HG03571 (cell line): ENCODE measurements around the gene MFSD6.
"Not testable (repeated sequence)": the region's sequence is repeated elsewhere in the genome, so short reads cannot be mapped to it uniquely, and the experiment has no call there.

Experiments used
- ATAC-seq: cut with Tn5 transposase; IDR thresholded peaks from one replicate; pipeline ENCODE4 v1.9.1; 2021; ENCODE audit not compliant: unreplicated experiment

The MFSD6 gene

GRCh38 chr2:190497428-190497827 lies 89.3 kb downstream of the MFSD6 start:
- ATAC-seq, result no peak

GRCh38 chr2:190499273-190499672 lies 91.1 kb downstream of the MFSD6 start:
- no peak for ATAC-seq

GRCh38 chr2:190500054-190500502 lies 91.9 kb downstream of the MFSD6 start:
- ATAC-seq, result no peak

- ATAC-seq, result no peak
These were observed 93.1 kb downstream of the MFSD6 start for GRCh38 chr2:190501231-190501630.

GRCh38 chr2:190501702-190502407 lies 93.7 kb downstream of the MFSD6 start:
- no peak for ATAC-seq

GRCh38 chr2:190503088-190503487 lies 94.9 kb downstream of the MFSD6 start:
- ATAC-seq, result no peak

- no peak for ATAC-seq
These were observed 96.8 kb downstream of the MFSD6 start for GRCh38 chr2:190504912-190505311.

GRCh38 chr2:190505696-190506095 lies 97.5 kb downstream of the MFSD6 start:
- no peak for ATAC-seq

- no peak for ATAC-seq
These were observed 98.5 kb downstream of the MFSD6 start for GRCh38 chr2:190506666-190507065.

GRCh38 chr2:190507135-190507534 lies 99.0 kb downstream of the MFSD6 start:
- ATAC-seq, result no peak

- ATAC-seq, result not testable (repeated sequence)
These were observed 101.7 kb downstream of the MFSD6 start for GRCh38 chr2:190509895-190510294.

- no peak for ATAC-seq
These were observed 102.9 kb downstream of the MFSD6 start for GRCh38 chr2:190511104-190511503.

- no peak for ATAC-seq
These were observed 104.5 kb downstream of the MFSD6 start for GRCh38 chr2:190512539-190513095.

GRCh38 chr2:190513877-190514276 lies 105.7 kb downstream of the MFSD6 start:
- ATAC-seq, result no peak

- no peak for ATAC-seq
These were observed 106.5 kb downstream of the MFSD6 start for GRCh38 chr2:190514676-190515075.

GRCh38 chr2:190515687-190516086 lies 107.5 kb downstream of the MFSD6 start:
- no peak for ATAC-seq

- no peak for ATAC-seq
These were observed 109.3 kb downstream of the MFSD6 start for GRCh38 chr2:190517468-190517867.

- no peak for ATAC-seq
These were observed 112.0 kb downstream of the MFSD6 start for GRCh38 chr2:190519975-190520767.

- no peak for ATAC-seq
These were observed 116.8 kb downstream of the MFSD6 start for GRCh38 chr2:190524928-190525327.

- ATAC-seq, result no peak
These were observed 118.1 kb downstream of the MFSD6 start for GRCh38 chr2:190526105-190526750.

- no peak for ATAC-seq
These were observed 119.1 kb downstream of the MFSD6 start for GRCh38 chr2:190527214-190527613.
